HG03460 (cell line): ENCODE results near the gene AVPR1B.
A peak's percentile ranks its signal among the peaks of the same experiment; 100 is the strongest.
"Not testable (repeated sequence)": the region's sequence is repeated elsewhere in the genome, so short reads cannot be mapped to it uniquely, and the experiment has no call there.

Experiments
- ATAC-seq: cut with Tn5 transposase; IDR thresholded peaks from one replicate; pipeline ENCODE4 v1.9.1; 2021; ENCODE audit not compliant: unreplicated experiment

The AVPR1B gene

GRCh38 chr1:206083750-206084149 is 33.4 kb downstream of the AVPR1B start:
- no peak for ATAC-seq

GRCh38 chr1:206082831-206083695 is 34.1 kb downstream of the AVPR1B start:
- ATAC-seq, result no peak

GRCh38 chr1:206081856-206082255 is 35.3 kb downstream of the AVPR1B start:
- ATAC-seq, result no peak

DNA sequence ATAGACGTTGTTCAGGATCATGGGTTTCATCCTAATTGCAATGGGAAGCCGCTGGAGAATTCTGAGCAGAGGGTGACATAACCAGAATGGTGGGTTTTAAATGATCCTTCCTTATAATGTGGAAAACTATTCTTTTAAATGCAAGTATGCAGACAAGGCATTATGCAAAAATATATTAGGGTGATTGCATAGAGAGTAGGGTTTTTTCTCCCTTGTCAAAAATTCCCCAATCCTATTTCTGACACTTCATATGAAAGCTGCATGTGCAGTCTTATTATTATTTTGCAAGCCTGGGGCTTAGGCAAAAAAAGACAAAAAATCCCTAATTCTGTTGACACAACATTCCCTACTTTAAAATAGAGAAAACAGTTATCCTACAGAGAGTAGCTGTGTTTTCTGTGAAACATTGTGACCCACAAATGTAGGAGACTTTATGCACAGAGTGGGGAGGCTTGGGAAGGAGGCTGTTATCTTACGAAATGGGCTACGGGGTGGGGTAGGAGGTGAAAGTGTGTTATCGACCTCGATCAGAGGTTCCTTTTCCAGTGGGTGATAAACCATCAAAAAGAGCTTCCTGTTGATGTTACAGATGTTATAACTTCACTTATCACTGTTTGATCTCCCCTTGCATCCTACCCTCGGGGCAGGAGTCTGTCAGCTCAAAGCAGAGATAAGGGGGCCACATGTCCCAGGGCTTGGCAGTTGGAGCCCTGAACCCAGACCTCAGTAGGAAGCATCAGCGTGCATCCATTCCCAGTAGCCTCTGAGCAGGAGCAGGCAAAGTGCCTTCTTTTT is 37.0 kb downstream of the AVPR1B start:
- no peak for ATAC-seq

DNA sequence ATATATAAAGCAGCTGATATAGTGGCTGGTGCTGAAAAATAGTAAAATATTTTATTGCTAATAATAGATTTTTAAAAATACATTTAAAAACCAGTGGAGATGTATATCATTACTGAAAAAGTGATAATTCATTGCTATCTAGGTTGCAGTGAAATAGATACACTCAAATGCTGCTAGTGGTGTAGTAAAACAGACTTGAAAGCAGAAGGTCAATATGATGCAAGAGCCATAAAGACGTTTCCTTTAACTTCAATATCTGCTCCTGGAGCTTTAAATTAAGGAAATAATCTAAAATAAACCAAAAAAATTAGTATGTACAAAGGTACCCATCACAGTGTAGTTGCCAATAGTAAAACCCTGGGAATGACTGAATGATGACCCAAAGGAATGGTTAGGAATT is 38.1 kb downstream of the AVPR1B start:
- no peak for ATAC-seq

DNA sequence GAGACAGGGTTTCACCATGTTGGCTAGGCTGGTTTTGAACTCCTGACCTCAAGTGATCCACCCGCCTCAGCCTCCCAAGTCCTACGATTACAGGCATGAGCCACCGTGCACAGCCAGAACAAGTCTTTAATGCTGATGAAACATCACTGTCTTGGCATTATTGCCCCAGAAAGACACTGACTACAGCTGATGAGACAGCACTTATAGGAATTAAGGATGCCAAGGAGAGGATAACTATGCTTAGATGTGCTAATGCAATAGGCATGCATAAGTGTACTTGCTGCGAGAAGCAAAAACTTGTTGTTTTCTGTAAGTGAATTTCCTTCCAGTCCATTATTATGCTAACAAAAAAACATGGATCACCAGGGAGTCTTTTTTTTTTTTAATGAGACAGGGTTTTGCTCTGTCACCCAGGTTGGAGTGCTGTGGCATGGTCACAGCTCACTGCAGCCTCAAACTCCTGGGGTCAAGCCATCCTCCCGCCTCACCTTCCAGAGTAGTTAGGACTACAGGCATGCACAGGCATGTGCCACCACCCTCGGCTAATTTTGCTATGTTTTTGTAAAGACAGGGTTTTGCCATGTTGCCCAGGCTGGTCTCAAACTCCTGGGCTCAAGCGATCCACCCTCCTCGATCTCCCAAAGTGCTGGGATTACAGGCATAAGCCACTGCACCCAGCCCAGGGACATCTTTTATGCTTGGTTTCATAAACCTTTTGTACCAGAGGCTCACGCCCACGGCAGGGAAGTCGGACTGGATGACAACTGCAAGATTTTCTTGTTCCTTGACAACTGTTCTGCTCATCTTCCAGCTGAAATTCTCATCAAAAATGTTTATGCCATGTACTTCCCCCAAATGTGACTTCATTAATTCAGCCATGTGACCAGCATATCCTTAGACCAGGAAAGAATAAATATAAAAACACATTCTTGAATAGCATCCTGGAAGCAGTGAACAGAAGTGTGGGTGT is 41.1 kb downstream of the AVPR1B start:
- ATAC-seq, result no peak

GRCh38 chr1:206074839-206075238 is 42.3 kb downstream of the AVPR1B start:
- no peak for ATAC-seq

DNA sequence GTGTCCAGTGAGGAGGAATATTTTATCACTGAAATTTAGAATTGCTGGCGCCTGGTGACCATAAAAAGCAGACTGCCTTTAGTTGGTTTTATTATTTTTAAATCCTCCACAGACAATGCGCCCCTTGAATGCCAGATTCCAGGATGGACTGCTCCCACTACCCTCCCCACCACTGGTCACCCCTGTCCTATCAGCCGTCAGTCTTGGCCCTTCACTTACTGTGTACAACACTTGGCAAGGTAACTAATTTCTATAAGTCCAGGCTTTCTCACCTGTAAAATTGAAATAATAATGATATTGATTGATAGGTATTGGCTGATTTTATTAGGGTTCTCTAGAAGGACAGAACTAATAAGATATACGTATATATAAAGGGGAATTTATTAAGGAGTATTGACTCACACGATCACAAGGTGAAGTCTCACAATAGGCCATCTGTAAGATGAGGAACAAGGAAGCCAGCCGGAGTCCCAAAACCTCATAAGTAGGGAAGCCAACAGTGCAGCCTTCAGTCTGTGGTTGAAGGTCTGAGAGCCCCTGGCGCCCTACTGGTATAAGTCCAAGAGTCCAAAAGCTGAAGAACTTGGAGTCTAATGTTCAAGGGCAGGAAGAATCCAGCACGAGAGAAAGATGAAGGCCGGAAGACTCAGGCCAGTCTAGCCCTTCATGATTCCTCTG is 46.4 kb downstream of the AVPR1B start:
- no peak for ATAC-seq

- ATAC-seq, result no peak
Observed at GRCh38 chr1:206068314-206068713, 48.9 kb downstream of the AVPR1B start.

- ATAC-seq, result no peak
Observed at GRCh38 chr1:206067486-206068227, 49.5 kb downstream of the AVPR1B start.

DNA sequence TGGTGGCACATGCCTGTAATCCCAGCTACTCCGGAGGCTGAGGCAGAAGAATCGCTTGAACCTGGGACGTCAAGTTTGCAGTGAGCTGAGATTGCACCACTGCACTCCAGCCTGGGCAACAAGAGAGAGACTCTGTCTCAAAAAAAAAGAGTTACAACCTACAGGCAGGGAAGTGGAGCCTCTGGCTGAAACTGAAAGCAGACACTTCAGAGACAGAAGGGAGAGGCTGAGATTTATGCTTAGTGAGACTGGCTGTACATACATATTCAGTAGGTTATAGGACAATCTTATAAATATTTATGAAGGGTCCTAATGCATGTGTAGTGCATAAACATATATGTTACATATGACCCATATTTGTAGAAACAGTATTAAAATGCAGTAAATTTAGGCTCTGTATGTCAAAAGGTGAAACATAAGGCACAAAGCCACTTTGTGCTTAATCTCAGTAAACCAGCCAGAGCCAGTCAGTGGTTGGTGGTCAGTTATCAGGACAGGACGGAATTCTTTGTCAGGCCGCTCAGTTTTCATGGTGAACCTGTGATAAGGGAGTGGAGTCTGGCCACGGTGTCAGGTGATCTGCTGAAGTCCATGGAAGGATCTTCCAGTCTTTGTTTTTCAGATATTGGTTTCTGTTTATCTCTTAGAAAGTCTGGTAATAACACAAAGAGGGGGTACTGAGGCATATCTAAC is 50.6 kb downstream of the AVPR1B start:
- peak; percentile 93 for ATAC-seq

DNA sequence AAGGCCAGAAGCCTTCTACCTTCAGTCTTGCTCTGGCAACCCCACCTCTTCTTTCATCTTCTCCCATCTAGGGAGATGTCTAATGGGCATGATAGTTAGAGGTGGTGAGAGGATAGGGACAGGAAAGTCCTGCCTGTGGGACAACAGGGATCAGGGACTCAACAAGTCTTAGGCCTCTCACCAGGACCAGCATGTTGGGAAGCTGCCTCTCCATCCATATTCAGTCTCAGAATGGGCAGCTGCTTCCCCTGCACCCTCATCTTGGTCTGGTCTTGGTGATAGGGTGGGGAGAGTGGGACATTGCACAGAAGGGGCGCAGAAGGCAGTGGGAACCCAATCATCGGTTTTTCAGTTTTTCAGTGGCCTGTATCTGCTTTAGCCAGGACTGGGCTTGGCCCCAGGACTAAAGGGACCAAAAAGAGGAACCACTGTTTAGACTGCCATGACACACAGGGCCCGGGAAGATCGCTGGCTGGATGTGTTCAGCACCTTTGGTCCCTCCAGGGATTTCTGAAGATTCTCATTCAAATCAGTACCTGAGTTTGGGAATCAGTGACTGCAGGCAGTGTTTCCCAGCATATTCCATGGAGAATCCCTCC is 51.5 kb downstream of the AVPR1B start:
- ATAC-seq, result no peak

DNA sequence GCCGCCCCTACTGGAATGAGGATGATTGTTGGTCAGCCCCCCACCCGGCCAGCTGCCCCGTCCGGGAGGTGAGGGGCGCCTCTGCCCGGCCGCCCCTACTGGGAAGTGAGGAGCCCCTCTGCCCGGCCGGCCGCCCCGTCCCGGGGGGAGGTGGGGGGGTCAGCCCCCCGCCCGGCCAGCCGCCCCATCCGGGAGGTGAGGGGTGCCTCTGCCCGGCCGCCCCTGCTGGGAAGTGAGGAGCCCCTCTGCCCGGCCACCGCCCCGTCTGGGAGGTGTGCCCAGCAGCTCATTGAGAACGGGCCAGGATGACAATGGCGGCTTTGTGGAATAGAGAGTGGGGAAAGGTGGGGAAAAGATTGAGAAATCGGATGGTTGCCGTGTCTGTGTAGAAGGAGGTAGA is 52.7 kb downstream of the AVPR1B start:
- not testable (repeated sequence) for ATAC-seq

DNA sequence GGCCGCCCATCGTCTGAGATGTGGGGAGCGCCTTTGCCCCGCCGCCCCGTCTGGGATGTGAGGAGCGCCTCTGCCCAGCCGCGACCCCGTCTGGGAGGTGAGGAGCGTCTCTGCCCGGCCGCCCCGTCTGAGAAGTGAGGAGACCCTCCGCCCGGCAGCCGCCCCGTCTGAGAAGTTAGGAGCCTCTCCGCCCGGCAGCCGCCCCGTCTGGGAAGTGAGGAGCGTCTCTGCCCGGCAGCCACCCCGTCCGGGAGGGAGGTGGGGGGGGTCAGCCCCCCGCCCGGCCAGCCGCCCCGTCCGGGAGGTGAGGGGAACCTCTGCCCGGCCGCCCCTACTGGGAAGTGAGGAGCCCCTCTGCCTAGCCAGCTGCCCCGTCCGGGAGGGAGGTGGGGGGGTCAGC is 53.2 kb downstream of the AVPR1B start:
- not testable (repeated sequence) for ATAC-seq

DNA sequence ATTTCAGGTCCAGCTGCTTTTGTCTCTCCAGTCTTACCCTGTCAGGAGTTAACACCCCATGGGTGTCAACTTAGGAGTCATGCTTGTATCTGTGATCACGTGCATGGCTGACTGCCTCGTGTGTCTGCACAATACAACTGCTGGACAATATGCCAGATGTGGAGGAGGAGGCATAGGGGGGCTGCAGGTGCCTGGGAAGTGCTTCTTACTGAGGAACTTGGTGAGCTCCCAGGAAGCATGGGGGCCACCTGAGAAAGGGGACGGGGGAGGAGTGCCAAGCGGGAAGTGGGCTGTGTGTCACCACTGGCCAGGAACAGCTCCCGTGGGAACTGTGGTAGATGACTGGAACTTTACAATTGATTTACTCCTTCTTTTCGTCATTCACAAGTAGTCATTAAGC is 54.7 kb downstream of the AVPR1B start:
- no peak for ATAC-seq

- ATAC-seq, result no peak
Observed at GRCh38 chr1:206060844-206061243, 56.3 kb downstream of the AVPR1B start.
